NCI-H345 (cell line): ENCODE results near the gene DPP3.
"Not testable (repeated sequence)": the region's sequence is repeated elsewhere in the genome, so short reads cannot be mapped to it uniquely, and the experiment has no call there.

Experiments
- DNase-seq: peaks from one replicate; lab custom pipeline; 2025; lab: John Stamatoyannopoulos, UW

DPP3 gene

GRCh38 chr11:66532784-66533183 is 52.5 kb downstream of the DPP3 start:
- no peak for DNase-seq

GRCh38 chr11:66539170-66539869 is 59.1 kb downstream of the DPP3 start:
- DNase-seq: no peak

- no peak for DNase-seq
Measured at GRCh38 chr11:66539870-66540213, 59.6 kb downstream of the DPP3 start.

GRCh38 chr11:66540598-66540997 is 60.4 kb downstream of the DPP3 start:
- DNase-seq: not testable (repeated sequence)

GRCh38 chr11:66541892-66542291 is 61.7 kb downstream of the DPP3 start:
- DNase-seq: no peak

GRCh38 chr11:66542362-66542761 is 62.1 kb downstream of the DPP3 start:
- DNase-seq: no peak

- no peak for DNase-seq
Measured at GRCh38 chr11:66543263-66544107, 63.3 kb downstream of the DPP3 start.

- not testable (repeated sequence) for DNase-seq
Measured at GRCh38 chr11:66544952-66545351, 64.7 kb downstream of the DPP3 start.

- peak; percentile 92 for DNase-seq
Measured at GRCh38 chr11:66545701-66546367, 65.6 kb downstream of the DPP3 start, which contains the start of gene ZDHHC24. ZDHHC24 (minus strand) TSS chr11:66546048; CDS start chr11:66546003, 45 bp downstream.

GRCh38 chr11:66546368-66546965 is 66.2 kb downstream of the DPP3 start, which contains the start of gene ACTN3:
ACTN3 (plus strand) TSS chr11:66546903; CDS start chr11:66546938, 35 bp downstream.
- DNase-seq: no peak

GRCh38 chr11:66546966-66547661 is 66.9 kb downstream of the DPP3 start:
- no peak for DNase-seq

- no peak for DNase-seq
Measured at GRCh38 chr11:66547662-66548009, 67.4 kb downstream of the DPP3 start.

GRCh38 chr11:66548041-66548440 is 67.8 kb downstream of the DPP3 start:
- no peak for DNase-seq

GRCh38 chr11:66548774-66549630 is 68.8 kb downstream of the DPP3 start:
- no peak for DNase-seq

GRCh38 chr11:66549696-66550095 is 69.5 kb downstream of the DPP3 start:
- DNase-seq: no peak

- DNase-seq: no peak
Measured at GRCh38 chr11:66550887-66551286, 70.7 kb downstream of the DPP3 start.

GRCh38 chr11:66554602-66555001 is 74.4 kb downstream of the DPP3 start:
- no peak for DNase-seq

- DNase-seq: no peak
Measured at GRCh38 chr11:66555416-66555815, 75.2 kb downstream of the DPP3 start.

GRCh38 chr11:66556086-66556485 is 75.9 kb downstream of the DPP3 start:
- peak; percentile 39 for DNase-seq

- DNase-seq: no peak
Measured at GRCh38 chr11:66557733-66558326, 77.6 kb downstream of the DPP3 start.
